GM20431 (cell line): ENCODE measurements around the gene RFTN2.
"Not testable (repeated sequence)": the region's sequence is repeated elsewhere in the genome, so short reads cannot be mapped to it uniquely, and the experiment has no call there.

ENCODE experiments used
- in situ Hi-C: fragments of 300-500 bp; cut with MseI, MboI; formaldehyde crosslinking; loops from one replicate; pipeline ENCODE4 v1.15.0; 2020; ENCODE audit warnings: low sequenced_read_pairs; ENCODE audit not compliant: unreplicated experiment

The RFTN2 gene

GRCh38 chr2:197559681-197560080 is 115.7 kb downstream of the RFTN2 start:
- in situ Hi-C loops = no loop called here

- in situ Hi-C loops = no loop called here
These were observed 117.0 kb downstream of the RFTN2 start for GRCh38 chr2:197558393-197558792.

- in situ Hi-C loops = no loop called here
These were observed 118.9 kb downstream of the RFTN2 start for GRCh38 chr2:197556456-197556855.

GRCh38 chr2:197555467-197555866 is 119.9 kb downstream of the RFTN2 start:
- in situ Hi-C loops = no loop called here

- in situ Hi-C loops = not testable (repeated sequence)
These were observed 124.1 kb downstream of the RFTN2 start for GRCh38 chr2:197551260-197551659.

- in situ Hi-C loops = no loop called here
These were observed 126.8 kb downstream of the RFTN2 start for GRCh38 chr2:197548582-197548981.

- in situ Hi-C loops = no loop called here
These were observed 128.1 kb downstream of the RFTN2 start for GRCh38 chr2:197547163-197547900.

- in situ Hi-C loops = no loop called here
These were observed 132.2 kb downstream of the RFTN2 start for GRCh38 chr2:197543206-197543605.

GRCh38 chr2:197539734-197540133 is 135.7 kb downstream of the RFTN2 start:
- in situ Hi-C loops = no loop called here

GRCh38 chr2:197538412-197538811 is 137.0 kb downstream of the RFTN2 start:
- in situ Hi-C loops = no loop called here
